PC-3 (cell line): ENCODE results near the gene CFAP45. TPM values are rescaled to one million over a fixed set of nuclear protein-coding genes. Genes with fewer than 3 reads are reported as not detected.

Source experiments
- ATAC-seq: fragments of 200-7000 bp; cut with Tn5 transposase; 2 replicates; pipeline ENCODE4 v1.9.1; 2020; ENCODE audit warnings: mild to moderate bottlenecking, moderate library complexity
- BruUV-seq: library from RNA; stranded (reverse); fragments of 400-500 nt; replicated peaks from 2 replicates; lab custom pipeline; 2021; lab: Mats Ljungman, UMichigan
- CTCF ChIA-PET: fragments of 300-600 bp; sonication (Branson Sonifier 250); formaldehyde crosslinking; loops from one replicate; lab custom pipeline; 2022; ENCODE audit warnings: antibody characterized with exemption; lab: Charles Lee
- POLR2A ChIA-PET: fragments of 300-600 bp; sonication (Branson Sonifier 250); formaldehyde crosslinking; loops from one replicate; lab custom pipeline; 2022; ENCODE audit warnings: antibody characterized with exemption; ENCODE audit not compliant: unreplicated experiment; lab: Charles Lee
- DNase-seq: peaks from one replicate; pipeline ENCODE4 v3.0.0-alpha.2; 2015
- H2AFZ ChIP-seq: fragments of 300-600 bp; sonication (generic); 2 replicates; pipeline ENCODE4 v1.6.0; 2016; ENCODE audit warnings: antibody characterized with exemption, low read length
- H3F3A ChIP-seq: fragments of 300-600 bp; sonication (generic); one replicate; pipeline ENCODE4 v1.6.0; 2017; ENCODE audit warnings: antibody characterized with exemption, low read length, control low read depth, mild to moderate bottlenecking; ENCODE audit not compliant: unreplicated experiment
- H3K27ac ChIP-seq: fragments of 300-600 bp; sonication (generic); 2 replicates; pipeline ENCODE4 v1.5.1; 2016; ENCODE audit warnings: mild to moderate bottlenecking, low read length
- H3K27me3 ChIP-seq: fragments of 300-600 bp; sonication (generic); 2 replicates; pipeline ENCODE4 v1.6.1; 2016; ENCODE audit warnings: low read length, mixed read lengths
- H3K36me3 ChIP-seq: fragments of 300-600 bp; sonication (generic); 2 replicates; pipeline ENCODE4 v1.6.1; 2016; ENCODE audit warnings: low read depth, mixed run types, low read length, mixed read lengths
- H3K4me1 ChIP-seq: fragments of 300-600 bp; sonication (generic); 2 replicates; pipeline ENCODE4 v1.5.1; 2016; ENCODE audit warnings: low read length; ENCODE audit not compliant: insufficient read depth
- H3K4me2 ChIP-seq: fragments of 300-600 bp; sonication (generic); 2 replicates; pipeline ENCODE4 v1.6.0; 2016; ENCODE audit warnings: low read length
- H3K4me3 ChIP-seq: fragments of 300-600 bp; sonication (generic); 2 replicates; pipeline ENCODE4 v1.5.1; 2016; ENCODE audit warnings: mild to moderate bottlenecking, low read length, mixed read lengths
- H3K79me2 ChIP-seq: fragments of 300-600 bp; sonication (generic); 2 replicates; pipeline ENCODE4 v1.6.1; 2017; ENCODE audit warnings: low read length, mixed read lengths
- H3K9ac ChIP-seq: fragments of 300-600 bp; sonication (generic); 2 replicates; pipeline ENCODE4 v1.6.0; 2016; ENCODE audit warnings: mild to moderate bottlenecking, low read length
- H3K9me2 ChIP-seq: fragments of 300-600 bp; sonication (generic); replicated peaks from 2 replicates; pipeline ENCODE4 v1.6.1; 2016; ENCODE audit warnings: mixed run types, low read length, mixed read lengths
- H3K9me3 ChIP-seq: fragments of 300-600 bp; sonication (generic); 2 replicates; pipeline ENCODE4 v1.6.1; 2016; ENCODE audit warnings: low read length, mixed read lengths
- H4K20me1 ChIP-seq: fragments of 300-600 bp; sonication (generic); 2 replicates; pipeline ENCODE4 v1.6.1; 2016; ENCODE audit warnings: low read length, mixed read lengths
- CTCF ChIP-seq: fragments of 300-600 bp; sonication (generic); conservative IDR thresholded peaks from 2 replicates; pipeline ENCODE4 v1.5.1; 2017; ENCODE audit warnings: antibody characterized with exemption, low read depth, mild to moderate bottlenecking, low read length
- EZH2 ChIP-seq: fragments of 300-600 bp; sonication (generic); IDR thresholded peaks from one replicate; pipeline ENCODE4 v1.6.1; 2017; ENCODE audit warnings: antibody characterized with exemption, mild to moderate bottlenecking, low read length; ENCODE audit not compliant: unreplicated experiment
- EZH2phosphoT487 ChIP-seq: fragments of 300-600 bp; sonication (generic); IDR thresholded peaks from 2 replicates; pipeline ENCODE4 v1.6.1; 2018; ENCODE audit warnings: mild to moderate bottlenecking, antibody characterized with exemption, low read length, borderline replicate concordance
- intact Hi-C: fragments of 100-400 bp; cut with micrococcal nuclease; formaldehyde crosslinking; loops from 2 replicates; pipeline ENCODE4 v1.9.0; 2023
- total RNA-seq: library from RNA; depleted of rRNA; stranded (reverse); fragments of >200 nt; gene quantifications from 2 replicates; pipeline ENCODE4 v1.2.3, GENCODE V29; 2014

Gene CFAP45
- total RNA-seq, 1 experiment from 2014 or later: 1.6 TPM

- Histone ChIP-seq H3F3A (no peaks in the 10 kb centered on the region), H3K4me1 (no peaks in the 10 kb centered on the region; the same call in 1 of the 2 replicates), H3K9me3 (no peaks in the 10 kb centered on the region), H3K36me3 (no peaks in the 10 kb centered on the region), H3K27me3 (no peaks in the 10 kb centered on the region), H3K27ac (no peak overlapping the region), H4K20me1 (no peaks in the 10 kb centered on the region), H2AFZ (no peak overlapping the region), H3K4me2 (no peak overlapping the region), H3K79me2 (no peaks in the 10 kb centered on the region), H3K9me2 (no peaks in the 10 kb centered on the region), H3K9ac (no peak overlapping the region), H3K4me3 (no peak overlapping the region)
- BruUV-seq: no TSS peak
- DNase-seq: no peak
- CTCF ChIA-PET: no interaction called here
- POLR2A ChIA-PET: no interaction called here
- intact Hi-C loops: no loop called here
- TF ChIP-seq EZH2phosphoT487 (no peak), CTCF (no peak), EZH2 (no peak)
- ATAC-seq: no peak
Measured at GRCh38 chr1:159860456-159860855, 39.5 kb downstream of the CFAP45 start.

- TF ChIP-seq EZH2phosphoT487: no peak
- TF ChIP-seq EZH2: no peak
- TF ChIP-seq CTCF: no peak
- Histone ChIP-seq H3K27ac (no peak overlapping the region), H3F3A (no peaks in the 10 kb centered on the region), H3K9me3 (no peaks in the 10 kb centered on the region), H3K79me2 (no peaks in the 10 kb centered on the region), H3K9me2 (no peaks in the 10 kb centered on the region), H3K4me1 (peaks cover 3% of the 10 kb centered on the region), H3K9ac (no peak overlapping the region), H4K20me1 (no peaks in the 10 kb centered on the region), H3K36me3 (no peaks in the 10 kb centered on the region), H3K27me3 (no peaks in the 10 kb centered on the region), H3K4me2 (no peak overlapping the region), H3K4me3 (no peak overlapping the region), H2AFZ (no peak overlapping the region)
- ChIA-PET CTCF (no interaction called here), POLR2A (no interaction called here)
- no peak for DNase-seq
- BruUV-seq: no TSS peak
- intact Hi-C loops: no loop called here
- no peak for ATAC-seq
Measured at GRCh38 chr1:159859767-159860322, 40.1 kb downstream of the CFAP45 start.

GRCh38 chr1:159857889-159858288 lies 42.1 kb downstream of the CFAP45 start:
- no TSS peak for BruUV-seq
- no peaks in the 10 kb centered on the region for H3K9me3 ChIP-seq
- no peak overlapping the region for H3K4me3 ChIP-seq
- POLR2A ChIA-PET: no interaction called here
- ATAC-seq: no peak
- no peaks in the 10 kb centered on the region for H3K27me3 ChIP-seq
- peaks cover 15% of the 10 kb centered on the region for H3K4me1 ChIP-seq
- H3K4me2 ChIP-seq: no peak overlapping the region
- no peak overlapping the region for H2AFZ ChIP-seq
- no peak overlapping the region for H3K9ac ChIP-seq
- no peaks in the 10 kb centered on the region for H3K9me2 ChIP-seq
- no peaks in the 10 kb centered on the region for H4K20me1 ChIP-seq
- DNase-seq: no peak
- intact Hi-C loops: no loop called here
- H3K36me3 ChIP-seq: no peaks in the 10 kb centered on the region
- CTCF ChIA-PET: no interaction called here
- no peak overlapping the region for H3K27ac ChIP-seq
- TF ChIP-seq EZH2 (no peak), CTCF (no peak), EZH2phosphoT487 (no peak)
- no peaks in the 10 kb centered on the region for H3K79me2 ChIP-seq
- H3F3A ChIP-seq: no peaks in the 10 kb centered on the region
